OCI-LY7 (cell line): ENCODE measurements around the gene TIMD4. TPM values are rescaled to one million over a fixed set of nuclear protein-coding genes. Genes with fewer than 3 reads are reported as not detected.

Experiments used
- total RNA-seq, 2 experiments: library from RNA; depleted of rRNA in 1 of 2; stranded (reverse); fragments of >200 nt in 1 of 2; shearing (Covaris generic) in 1 of 2; gene quantifications; 2 replicates each; pipeline ENCODE4 v1.2.3, GENCODE V29; 2014 to 2022

TIMD4 gene
- total RNA-seq, 2 experiments from 2014 or later: 1.1 to 1.3 TPM

Other genes with a start within 250 kb of the TIMD4 start
- 0.15 TPM in 1 of 2 replicates, not detected in the other for gene PPP1R2B, start 112.9 kb downstream of the TIMD4 start, total RNA-seq (2014; rRNA removed; shearing (Covaris generic))
- gene PPP1R2B, start 112.9 kb downstream of the TIMD4 start, total RNA-seq (2022): not detected in 2 replicates
- gene HAVCR1, start 95.9 kb upstream of the TIMD4 start, total RNA-seq (2014; rRNA removed; shearing (Covaris generic)): 0.13 TPM in 1 of 2 replicates, not detected in the other
- not detected in 2 replicates for gene HAVCR1, start 95.9 kb upstream of the TIMD4 start, total RNA-seq (2022)
- gene HAVCR2, start 145.8 kb upstream of the TIMD4 start, total RNA-seq (2014; rRNA removed; shearing (Covaris generic)): 4.2 and 7.4 TPM in 2 replicates
- 3.7 and 4.4 TPM in 2 replicates for gene HAVCR2, start 145.8 kb upstream of the TIMD4 start, total RNA-seq (2022)
- 19.0 and 23.3 TPM in 2 replicates for gene MED7, start 179.6 kb upstream of the TIMD4 start, total RNA-seq (2014; rRNA removed; shearing (Covaris generic))
- 18.9 and 19.6 TPM in 2 replicates for gene MED7, start 179.6 kb upstream of the TIMD4 start, total RNA-seq (2022)
- gene GARIN3, start 203.0 kb upstream of the TIMD4 start, total RNA-seq (2014; rRNA removed; shearing (Covaris generic)): not detected in 2 replicates
- not detected in 2 replicates for gene GARIN3, start 203.0 kb upstream of the TIMD4 start, total RNA-seq (2022)
- 0.05 TPM in 1 of 2 replicates, not detected in the other for gene ITK, start 217.6 kb upstream of the TIMD4 start, total RNA-seq (2014; rRNA removed; shearing (Covaris generic))
- not detected in 2 replicates for gene ITK, start 217.6 kb upstream of the TIMD4 start, total RNA-seq (2022)